ENCODE measurements around the gene RMP24.
A peak's percentile ranks its signal among the peaks of the same experiment; 100 is the strongest.

The RMP24 gene

GRCh38 chr18:35972197-35973000, at the start of gene RMP24:
Gene RMP24, plus strand, starts transcription at chr18:35972679.
- Mint-ChIP-seq H3K9me3 (peaks cover 13% of the 10 kb centered on the region), H3K27me3 (ENCODE audit: low read depth) (peaks cover 5% of the 10 kb centered on the region), H3K36me3 (peaks cover 39% of the 10 kb centered on the region), H3K4me1 (peaks cover 21% of the 10 kb centered on the region), H3K4me3 (peak within 1 kb of the TSS; percentile 98), H3K27ac (peak within 1 kb of the TSS; percentile 95)
- peak; percentile 95 for ATAC-seq
- peak; percentile 94 for DNase-seq (ENCODE audit: low spot score)
- ChIA-PET POLR2A (interaction anchor here (0.5 to 1.1 kb wide), 9 partner anchors 10 to 216 kb away, joined by 3 read pairs; partner anchors contain the start of gene SLC39A6), CTCF (interaction anchor here (0.6 to 2.0 kb wide), 5 partner anchors 22 to 666 kb away, joined by 3 to 15 read pairs (median 4); no protein-coding TSS in a partner anchor)
- no peak for TF ChIP-seq USF1 (CRISPR knock-in tag; IDR thresholded peaks at IDR 0.05)
- TF ChIP-seq MAX (CRISPR knock-in tag; IDR thresholded peaks at IDR 0.05): no peak; the same call in none of the 2 replicates
- TF ChIP-seq KAT7 (CRISPR knock-in tag; IDR thresholded peaks at IDR 0.05; ENCODE audit: borderline replicate concordance): peak; percentile 96
- TF ChIP-seq HMGXB4 (CRISPR knock-in tag; IDR thresholded peaks at IDR 0.05): no peak
- no peak for TF ChIP-seq EMX1 (CRISPR knock-in tag; IDR thresholded peaks at IDR 0.05)
- TF ChIP-seq ERG (CRISPR knock-in tag; IDR thresholded peaks at IDR 0.05): no peak
- TF ChIP-seq ETV6 (CRISPR knock-in tag; IDR thresholded peaks at IDR 0.05): peak; percentile 92
- peak; percentile 66; the same call in 1 of the 2 replicates for TF ChIP-seq CBFB (CRISPR knock-in tag; IDR thresholded peaks at IDR 0.05; ENCODE audit: low read depth)
- TF ChIP-seq AFF4 (CRISPR knock-in tag; IDR thresholded peaks at IDR 0.05; ENCODE audit: borderline replicate concordance): peak; percentile 39; the same call in 1 of the 2 replicates
- TF ChIP-seq SP1 (CRISPR knock-in tag; conservative IDR thresholded peaks at IDR 0.05): peak; percentile 88
- TF ChIP-seq NFATC4 (CRISPR knock-in tag; IDR thresholded peaks at IDR 0.05): no peak
- TF ChIP-seq CDX4 (CRISPR knock-in tag; IDR thresholded peaks at IDR 0.05; ENCODE audit: borderline replicate concordance): no peak
- peak; percentile 79 for TF ChIP-seq FOXP4 (CRISPR knock-in tag; IDR thresholded peaks at IDR 0.05)
- TF ChIP-seq PRDM15 (CRISPR knock-in tag; IDR thresholded peaks at IDR 0.05): 0 out of 2 replicates have a peak, but pooled peaks have one; percentile 5
- TF ChIP-seq ZNF121 (CRISPR knock-in tag; IDR thresholded peaks at IDR 0.05): no peak
- TF ChIP-seq ATF2 (CRISPR knock-in tag; IDR thresholded peaks at IDR 0.05; ENCODE audit: borderline replicate concordance, low read depth): no peak
- peak; percentile 84 for TF ChIP-seq CREM (CRISPR knock-in tag; IDR thresholded peaks at IDR 0.05)

Data from WTC11 (cell line).